OCI-M1 (cell line): ENCODE measurements around the gene TNRC18.

Source experiments
- DNase-seq: peaks from one replicate; lab custom pipeline; 2025; lab: John Stamatoyannopoulos, UW

Gene TNRC18

GRCh38 chr7:5403442-5403841, 20.2 kb downstream of the TNRC18 start:
- DNase-seq = no peak

GRCh38 chr7:5397736-5398135, 25.9 kb downstream of the TNRC18 start:
- peak; percentile 20 for DNase-seq

GRCh38 chr7:5396999-5397663, 26.5 kb downstream of the TNRC18 start:
- peak; percentile 91 for DNase-seq

- peak; percentile 79 for DNase-seq
These were observed 27.1 kb downstream of the TNRC18 start for GRCh38 chr7:5396542-5396941.

GRCh38 chr7:5395246-5395645, 28.4 kb downstream of the TNRC18 start:
- DNase-seq = no peak

- no peak for DNase-seq
These were observed 29.1 kb downstream of the TNRC18 start for GRCh38 chr7:5394264-5395105.

GRCh38 chr7:5393748-5394147, 29.9 kb downstream of the TNRC18 start:
- DNase-seq = no peak

- DNase-seq = no peak
These were observed 30.3 kb downstream of the TNRC18 start for GRCh38 chr7:5393328-5393727.

GRCh38 chr7:5390918-5391317, 32.7 kb downstream of the TNRC18 start:
- no peak for DNase-seq

- no peak for DNase-seq
These were observed 34.7 kb downstream of the TNRC18 start for GRCh38 chr7:5388905-5389433.

GRCh38 chr7:5388273-5388901, 35.2 kb downstream of the TNRC18 start:
- no peak for DNase-seq

- DNase-seq = no peak
These were observed 35.9 kb downstream of the TNRC18 start for GRCh38 chr7:5387711-5388245.

- DNase-seq = no peak
These were observed 39.0 kb downstream of the TNRC18 start for GRCh38 chr7:5384618-5385017.

GRCh38 chr7:5383314-5384098, 40.1 kb downstream of the TNRC18 start:
- DNase-seq = no peak

- DNase-seq = no peak
These were observed 41.2 kb downstream of the TNRC18 start for GRCh38 chr7:5382281-5382892.

GRCh38 chr7:5381071-5381772, 42.4 kb downstream of the TNRC18 start:
- DNase-seq = no peak

GRCh38 chr7:5380350-5381070, 43.1 kb downstream of the TNRC18 start:
- no peak for DNase-seq

- no peak for DNase-seq
These were observed 44.1 kb downstream of the TNRC18 start for GRCh38 chr7:5379546-5379945.

GRCh38 chr7:5377816-5378215, 45.8 kb downstream of the TNRC18 start:
- DNase-seq = no peak

GRCh38 chr7:5377279-5377678, 46.4 kb downstream of the TNRC18 start:
- DNase-seq = no peak
